Endodermal cell (in vitro differentiated cells): ENCODE measurements around the gene TGFBI. TPM values are rescaled to one million over a fixed set of nuclear protein-coding genes. Genes with fewer than 3 reads are reported as not detected.
A peak's percentile ranks its signal among the peaks of the same experiment; 100 is the strongest.

Source experiments
- DNase-seq: peaks from one replicate; pipeline ENCODE4 v3.0.0-alpha.2; 2017
- H3K27ac ChIP-seq: 2 replicates; pipeline ENCODE4 v1.5.1; 2013; ENCODE audit warnings: mild to moderate bottlenecking, low read depth, low read length, moderate library complexity
- H3K27me3 ChIP-seq: 2 replicates; pipeline ENCODE4 v1.6.1; 2013; ENCODE audit warnings: mild to moderate bottlenecking, low read length, moderate library complexity; ENCODE audit not compliant: insufficient read depth, control insufficient read depth, poor library complexity, severe bottlenecking
- H3K36me3 ChIP-seq: 2 replicates; pipeline ENCODE4 v1.7.0; 2013; ENCODE audit warnings: mild to moderate bottlenecking, low read length, moderate library complexity; ENCODE audit not compliant: control insufficient read depth, insufficient read depth
- H3K4me1 ChIP-seq: one replicate; pipeline ENCODE4 v1.7.0; 2013; ENCODE audit warnings: low read length; ENCODE audit not compliant: control insufficient read depth, insufficient read depth
- H3K4me3 ChIP-seq: 2 replicates; pipeline ENCODE4 v1.5.1; 2013; ENCODE audit warnings: mild to moderate bottlenecking, low read length, moderate library complexity
- H3K9ac ChIP-seq: 2 replicates; pipeline ENCODE4 v1.6.1; 2013; ENCODE audit warnings: mild to moderate bottlenecking, low read length, moderate library complexity; ENCODE audit not compliant: poor library complexity, severe bottlenecking; ENCODE audit errors: extremely low read depth
- H3K9me3 ChIP-seq: 2 replicates; pipeline ENCODE4 v1.6.1; 2013; ENCODE audit warnings: mild to moderate bottlenecking, low read length, moderate library complexity; ENCODE audit not compliant: control insufficient read depth
- H3K27ac Mint-ChIP-seq: 2 replicates; pipeline ENCODE4 v1.8.0; 2020; ENCODE audit warnings: mixed read lengths
- H3K27me3 Mint-ChIP-seq: 2 replicates; pipeline ENCODE4 v1.8.0; 2021; ENCODE audit warnings: mild to moderate bottlenecking, mixed read lengths; ENCODE audit not compliant: insufficient read depth
- H3K36me3 Mint-ChIP-seq: 2 replicates; pipeline ENCODE4 v1.8.0; 2020; ENCODE audit warnings: low read depth, mixed read lengths
- H3K4me1 Mint-ChIP-seq: 2 replicates; pipeline ENCODE4 v1.8.0; 2020; ENCODE audit warnings: mixed read lengths
- H3K4me3 Mint-ChIP-seq: 2 replicates; pipeline ENCODE4 v1.8.0; 2020; ENCODE audit warnings: mild to moderate bottlenecking, moderate library complexity, mixed read lengths
- H3K9me3 Mint-ChIP-seq: 2 replicates; pipeline ENCODE4 v1.8.0; 2020; ENCODE audit warnings: mild to moderate bottlenecking, mixed read lengths
- CTCF ChIP-seq: fragments of 200-600 bp; sonication (generic); conservative IDR thresholded peaks from 2 replicates; pipeline ENCODE4 v1.5.0; 2021; ENCODE audit warnings: antibody characterized with exemption, mild to moderate bottlenecking
- WGBS, 2 experiments: methylation state at CpG; one replicate each; pipeline versions ENCODE4 v1.1.5 to v1.1.7; 2013; ENCODE audit warnings: missing lambda C conversion rate in 2 of 2, mixed read lengths in 1 of 2; ENCODE audit not compliant: insufficient coverage in 1 of 2, insufficient read length in 1 of 2; 5-methylcytosine and 5-hydroxymethylcytosine counted together
- total RNA-seq, 2 donors: library from RNA; stranded (reverse); fragmentation: NEBNext Ultra II Directional in 1 of 2; extraction: Animal tissue kit (Norgen Biotek cat#: 25700) in 1 of 2; gene quantifications; 2 replicates in 1 of 2; 3 replicates in 1 of 2; pipeline ENCODE4 v1.2.1, GENCODE V29; 2021

The TGFBI gene
- total RNA-seq, 2 donors from 2014 or later, result 2.8 to 4.9 TPM

GRCh38 chr5:136067422-136067821 is 38.6 kb downstream of the TGFBI start:
- TF ChIP-seq CTCF, result no peak
- no peak overlapping the region for H3K27ac ChIP-seq
- Mint-ChIP-seq H3K4me3 (no peak overlapping the region), H3K36me3 (no peaks in the 10 kb centered on the region), H3K9me3 (no peaks in the 10 kb centered on the region), H3K27me3 (peaks cover 7% of the 10 kb centered on the region), H3K4me1 (peaks cover 2% of the 10 kb centered on the region), H3K27ac (no peak overlapping the region)
- H3K4me3 ChIP-seq, result no peak overlapping the region
- DNase-seq, result no peak
- H3K9ac ChIP-seq, result no peak overlapping the region
- H3K9me3 ChIP-seq, result no peaks in the 10 kb centered on the region
- H3K4me1 ChIP-seq, result no peaks in the 10 kb centered on the region
- 100% methylated on average over 1 of the region's 1 CpG; no CpG with 5 or more reads in 1 of the 2 experiments for WGBS, 2 experiments
- no peaks in the 10 kb centered on the region for H3K36me3 ChIP-seq
- no peaks in the 10 kb centered on the region for H3K27me3 ChIP-seq

- Mint-ChIP-seq H3K4me1 (no peaks in the 10 kb centered on the region), H3K4me3 (no peak overlapping the region), H3K36me3 (no peaks in the 10 kb centered on the region), H3K9me3 (no peaks in the 10 kb centered on the region), H3K27ac (no peak overlapping the region), H3K27me3 (peaks cover 7% of the 10 kb centered on the region)
- Histone ChIP-seq H3K9me3 (no peaks in the 10 kb centered on the region), H3K9ac (no peak overlapping the region), H3K4me1 (no peaks in the 10 kb centered on the region), H3K27ac (no peak overlapping the region), H3K27me3 (no peaks in the 10 kb centered on the region), H3K36me3 (no peaks in the 10 kb centered on the region), H3K4me3 (no peak overlapping the region)
- no peak for TF ChIP-seq CTCF
- peak; percentile 29 for DNase-seq
- 78 to 81% methylated on average over 5 to 9 of the region's 9 CpGs for WGBS, 2 experiments
Measured at GRCh38 chr5:136070486-136071285, 41.9 kb downstream of the TGFBI start.

DNA sequence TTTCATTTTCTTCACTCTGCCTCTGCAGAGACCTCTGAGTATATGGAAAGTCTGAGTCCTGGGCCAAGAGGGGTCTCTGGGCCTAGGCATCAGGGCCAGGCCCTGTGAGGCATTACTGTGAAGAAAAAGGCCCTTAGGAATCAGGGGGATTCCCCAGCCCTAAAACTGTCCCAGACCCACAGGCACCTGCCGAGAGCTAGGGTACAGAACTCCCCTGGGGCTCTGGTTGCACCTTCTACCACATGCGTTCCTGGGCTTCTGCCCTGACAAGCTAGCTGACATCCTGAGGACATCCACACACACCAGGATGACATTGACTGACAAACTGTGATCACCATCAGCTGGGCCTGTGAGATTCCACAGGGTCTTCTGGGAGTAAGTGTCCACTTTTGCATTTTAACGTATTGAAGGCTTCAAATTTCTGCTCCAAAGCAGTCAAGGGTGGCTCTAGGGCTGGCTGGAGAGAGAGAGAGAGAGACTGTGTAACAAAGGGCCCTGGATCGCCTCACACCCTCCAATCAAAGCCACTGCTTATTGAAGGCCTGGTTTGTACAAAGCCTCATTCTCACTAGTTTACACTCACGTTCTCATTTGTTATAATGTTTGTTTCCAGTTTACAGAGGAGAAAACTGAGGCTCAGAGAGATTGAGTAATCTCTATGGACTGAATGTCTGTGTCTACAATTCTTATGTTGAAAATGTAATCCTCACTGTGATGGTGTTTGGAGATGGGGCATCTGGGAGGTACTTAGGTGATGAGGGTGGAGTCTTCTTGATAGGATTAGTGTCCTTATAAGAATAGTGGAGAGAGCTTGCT is 45.1 kb downstream of the TGFBI start:
- DNase-seq, result peak; percentile 36
- Mint-ChIP-seq H3K4me3 (no peak overlapping the region), H3K4me1 (no peaks in the 10 kb centered on the region), H3K9me3 (no peaks in the 10 kb centered on the region), H3K36me3 (no peaks in the 10 kb centered on the region), H3K27ac (no peak overlapping the region), H3K27me3 (peaks cover 32% of the 10 kb centered on the region)
- H3K36me3 ChIP-seq, result no peaks in the 10 kb centered on the region
- 94 to 95% methylated on average over 4 to 5 of the region's 5 CpGs for WGBS, 2 experiments
- H3K27ac ChIP-seq, result no peak overlapping the region
- no peak overlapping the region for H3K9ac ChIP-seq
- no peaks in the 10 kb centered on the region for H3K4me1 ChIP-seq
- no peaks in the 10 kb centered on the region for H3K9me3 ChIP-seq
- H3K4me3 ChIP-seq, result no peak overlapping the region
- no peak for TF ChIP-seq CTCF
- H3K27me3 ChIP-seq, result peaks cover 20% of the 10 kb centered on the region
